Heart right ventricle (tissue), 16 donors: ENCODE measurements around the gene TRMT10A. TPM values are rescaled to one million over a fixed set of nuclear protein-coding genes. Genes with fewer than 3 reads are reported as not detected.

ENCODE experiments used
- ATAC-seq, 8 donors: fragments of 200-7000 bp; cut with Tn5 transposase; one replicate each; pipeline ENCODE4 v1.9.1; 2020; ENCODE audit warnings: mild to moderate bottlenecking in 8 of 8, moderate library complexity in 8 of 8, moderate number of reproducible peaks in 1 of 8
- DNase-seq, 2 donors: peaks; one replicate each; pipeline ENCODE4 v3.0.0-alpha.2; 2020
- H3K27ac ChIP-seq, 10 donors: fragments of 200-600 bp; sonication (generic) in 2 of 10; one replicate each; pipeline versions ENCODE4 v1.5.0 to v1.8.0; 2020 to 2022; ENCODE audit warnings: mild to moderate bottlenecking in 3 of 10
- H3K27me3 ChIP-seq, 7 donors: fragments of 200-600 bp; one replicate each; pipeline ENCODE4 v1.8.0; 2021 to 2022; ENCODE audit warnings: mild to moderate bottlenecking in 2 of 7
- H3K36me3 ChIP-seq, 9 donors: fragments of 200-600 bp; sonication (generic) in 1 of 9; one replicate each; pipeline versions ENCODE4 v1.5.0 to v1.8.0; 2020 to 2022; ENCODE audit warnings: mild to moderate bottlenecking in 2 of 9
- H3K4me1 ChIP-seq, 9 donors: fragments of 200-600 bp; sonication (generic) in 1 of 9; one replicate each; pipeline versions ENCODE4 v1.5.0 to v1.8.0; 2020 to 2022; ENCODE audit warnings: mild to moderate bottlenecking in 4 of 9
- H3K4me3 ChIP-seq, 10 donors: fragments of 200-600 bp; sonication (generic) in 2 of 10; one replicate each; pipeline versions ENCODE4 v1.5.0 to v1.8.0; 2020 to 2022; ENCODE audit warnings: mild to moderate bottlenecking in 7 of 10, moderate library complexity in 2 of 10
- H3K9me3 ChIP-seq, 11 donors: fragments of 200-600 bp in 10 of 11; sonication (generic) in 2 of 11; one replicate each; pipeline versions ENCODE4 v1.5.0 to v1.8.0; 2013 to 2022; ENCODE audit warnings: mild to moderate bottlenecking in 2 of 11, control low read depth in 1 of 11, moderate library complexity in 1 of 11
- CTCF ChIP-seq, 9 donors: fragments of 200-600 bp; sonication (generic) in 2 of 9; IDR thresholded peaks; one replicate each; pipeline versions ENCODE4 v1.5.0 to v1.8.0; 2021 to 2022; ENCODE audit warnings: antibody characterized with exemption in 9 of 9, mild to moderate bottlenecking in 5 of 9, moderate library complexity in 1 of 9
- WGBS, 2 donors: extraction: QIAGEN DNeasy Blood & Tissue Kit; methylation state at CpG; one replicate each; pipeline ENCODE4 v1.1.7; 2013; ENCODE audit warnings: inconsistent platforms in 1 of 2; 5-methylcytosine and 5-hydroxymethylcytosine counted together
- intact Hi-C, 10 donors: fragments of 100-400 bp; cut with DNase I; formaldehyde crosslinking; loops; one replicate each; pipeline versions ENCODE4 v1.11.1 to v1.14.2; 2022
- polyA plus RNA-seq, 2 donors: library from polyadenylated mRNA; stranded (reverse); fragments of 200-250 nt; gene quantifications; one replicate each; pipeline ENCODE4 v1.2.3, GENCODE V29; 2013
- total RNA-seq, 10 donors: library from RNA; stranded (reverse); fragmentation: NEBNext Ultra II Directional in 3 of 10; extraction: Animal tissue kit (Norgen Biotek cat#: 25700) in 3 of 10; gene quantifications; one replicate each; pipeline versions ENCODE4 v1.2.1 to v1.2.4, GENCODE V29; 2021 to 2023
- donor health status: Arrhythmogenic right ventricular cardiomyopathy.
- donor health status: ischemic (EF 13 %, LVEDD 7.1; RV severe dilation, severe dysfunction).
- donor health status: healthy with polysubstance abuse.
- donor health status: DM: no; HTN: yes; CAD: no.
- donor health status: DM: no; HTN: no; CAD: no.
- donor health status: ischemic (EF 25% LVEDD 6.9; RV normal size, moderate dysfunction).
- donor health status: ischemic (EF 25% LVEDD 5.7; RV mildly dilated, moderate dysfunction).
- donor health status: healthy.
- donor health status: DM: yes; HTN: yes; CAD: no.
- donor health status: Ischemic cardiomyopathy.
- donor health status: ischemic (EF 35%, LVEDD 5.7; RV mildly dilated, moderate dysfunction).
- donor health status: nonischemic (EF 11% LVEDD 7.7; RV severe dilation, severe dysfunction).
- donor health status: DM: yes; HTN: yes; CAD: no.
- donor health status: PGD.
- donor health status: ischemic (EF 29% LVEDD 5.4; RV normal size, mild dysfunction).
- donor health status: nonischemic (EF 23%, LVEDD 6.1; RV moderate dilation, normal function).

The TRMT10A gene
- total and polyA plus RNA-seq, 12 donors: 1.9 to 5.0 (median 3.9) TPM

GRCh38 chr4:99504804-99505502, 58.9 kb downstream of the TRMT10A start:
- TF ChIP-seq CTCF (IDR thresholded peaks at IDR 0.05): no peak
- H3K4me3 ChIP-seq: no peak overlapping the region
- peaks cover 0 to 6% (median 0%) of the 10 kb centered on the region in 11 donors for H3K9me3 ChIP-seq
- no peaks in the 10 kb centered on the region for H3K27me3 ChIP-seq
- no peaks in the 10 kb centered on the region for H3K36me3 ChIP-seq
- H3K4me1 ChIP-seq: no peaks in the 10 kb centered on the region
- intact Hi-C loops: no loop called here
- WGBS, 2 donors: 78 to 86% methylated on average over 3 of the region's 3 CpGs
- DNase-seq: no peak
- H3K27ac ChIP-seq: no peak overlapping the region
- no peak for ATAC-seq

Other genes with a start within 250 kb of the TRMT10A start
- gene ADH1B, start 242.6 kb downstream of the TRMT10A start, total RNA-seq: 100 to 1,000 TPM in 3 of 10 donors, 10 to 100 TPM in 7; 12.6 to 257 (median 28.1) TPM
- gene ADH1B, start 242.6 kb downstream of the TRMT10A start, polyA plus RNA-seq: 10 to 100 TPM; 41.7 to 84.9 TPM
- 1 to 10 TPM in 9 of 10 donors, under 1 TPM in 1; 0.85 to 8.6 (median 2.1) TPM for gene ADH1C, start 211.3 kb downstream of the TRMT10A start, total RNA-seq
- gene ADH1C, start 211.3 kb downstream of the TRMT10A start, polyA plus RNA-seq: 1 to 10 TPM; 1.6 to 8.3 TPM
- gene ADH7, start 128.7 kb downstream of the TRMT10A start, total RNA-seq: not detected
- gene ADH7, start 128.7 kb downstream of the TRMT10A start, polyA plus RNA-seq: under 1 TPM in 1 of 2 donors, not detected in 1; 0.04 TPM
- not detected for gene C4orf17, start 53.0 kb downstream of the TRMT10A start, total RNA-seq
- gene C4orf17, start 53.0 kb downstream of the TRMT10A start, polyA plus RNA-seq: not detected
- 1 to 10 TPM; 1.5 to 5.9 (median 3.6) TPM for gene MTTP, start 10.8 kb upstream of the TRMT10A start, total RNA-seq
- gene MTTP, start 10.8 kb upstream of the TRMT10A start, polyA plus RNA-seq: 1 to 10 TPM in 1 of 2 donors, under 1 TPM in 1; 0.23 to 1.3 TPM
- gene C4orf54, start 93.8 kb upstream of the TRMT10A start, total RNA-seq: 1 to 10 TPM in 8 of 10 donors, under 1 TPM in 2; 0.68 to 9.3 (median 1.6) TPM
- 10 to 100 TPM in 1 of 2 donors, under 1 TPM in 1; 0.80 to 14.4 TPM for gene C4orf54, start 93.8 kb upstream of the TRMT10A start, polyA plus RNA-seq